RWPE1 (cell line): Measurements from ENCODE around the gene AQP4.

Experiments
- CTCF ChIA-PET: fragments of 350-600 bp; sonication (Branson Sonifier 250); formaldehyde crosslinking; extraction: SDS; loops from one replicate; lab custom pipeline; 2021; lab: Yijun Ruan, JAX
- POLR2A ChIA-PET: fragments of 400-600 bp; formaldehyde crosslinking; extraction: SDS; loops from one replicate; lab custom pipeline; 2020; ENCODE audit warnings: antibody characterized with exemption; ENCODE audit not compliant: low non-redundant PET; lab: Yijun Ruan, JAX
- DNase-seq: peaks from one replicate; pipeline ENCODE4 v3.0.0; 2012; ENCODE audit warnings: low spot score
- H3K27ac ChIP-seq: fragments of 450-650 bp; 2 replicates; pipeline ENCODE4 v1.5.1; 2017
- TF ChIP-seq, protein P1 (sequence below): fragments of 450-650 bp; conservative IDR thresholded peaks from 2 replicates; pipeline ENCODE4 v1.5.1; 2017; ENCODE audit warnings: low read depth, mild to moderate bottlenecking

Gene AQP4, protein sequence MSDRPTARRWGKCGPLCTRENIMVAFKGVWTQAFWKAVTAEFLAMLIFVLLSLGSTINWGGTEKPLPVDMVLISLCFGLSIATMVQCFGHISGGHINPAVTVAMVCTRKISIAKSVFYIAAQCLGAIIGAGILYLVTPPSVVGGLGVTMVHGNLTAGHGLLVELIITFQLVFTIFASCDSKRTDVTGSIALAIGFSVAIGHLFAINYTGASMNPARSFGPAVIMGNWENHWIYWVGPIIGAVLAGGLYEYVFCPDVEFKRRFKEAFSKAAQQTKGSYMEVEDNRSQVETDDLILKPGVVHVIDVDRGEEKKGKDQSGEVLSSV

DNA sequence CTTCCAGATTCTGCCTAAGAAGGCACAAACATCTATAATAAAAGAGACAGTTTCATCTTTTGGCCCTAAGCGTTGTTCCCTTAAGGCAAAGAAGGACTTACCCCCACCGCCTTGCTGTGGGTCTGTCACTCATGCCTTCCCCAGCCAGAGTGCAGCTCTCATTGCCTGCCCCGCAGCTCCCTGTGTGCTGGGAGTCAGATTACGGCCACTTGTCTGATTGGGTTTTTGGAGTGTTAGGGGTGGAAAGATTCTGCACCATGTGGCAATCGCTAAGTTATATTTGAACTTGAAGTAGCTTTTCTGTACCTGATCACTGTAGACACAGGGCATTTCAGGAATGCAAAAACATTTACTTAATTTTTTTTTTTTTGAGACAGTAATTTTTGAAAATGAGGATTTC, at the start of gene AQP4:
Gene AQP4, minus strand, starts transcription at position 151 of the 400 bp plus-strand sequence. Its CDS starts 18 bp downstream, at position 133.
- no peak within 1 kb of the TSS for H3K27ac ChIP-seq
- no peak for DNase-seq
- ChIA-PET POLR2A (no interaction called here), CTCF (no interaction called here)
- TF ChIP-seq, protein P1, sequence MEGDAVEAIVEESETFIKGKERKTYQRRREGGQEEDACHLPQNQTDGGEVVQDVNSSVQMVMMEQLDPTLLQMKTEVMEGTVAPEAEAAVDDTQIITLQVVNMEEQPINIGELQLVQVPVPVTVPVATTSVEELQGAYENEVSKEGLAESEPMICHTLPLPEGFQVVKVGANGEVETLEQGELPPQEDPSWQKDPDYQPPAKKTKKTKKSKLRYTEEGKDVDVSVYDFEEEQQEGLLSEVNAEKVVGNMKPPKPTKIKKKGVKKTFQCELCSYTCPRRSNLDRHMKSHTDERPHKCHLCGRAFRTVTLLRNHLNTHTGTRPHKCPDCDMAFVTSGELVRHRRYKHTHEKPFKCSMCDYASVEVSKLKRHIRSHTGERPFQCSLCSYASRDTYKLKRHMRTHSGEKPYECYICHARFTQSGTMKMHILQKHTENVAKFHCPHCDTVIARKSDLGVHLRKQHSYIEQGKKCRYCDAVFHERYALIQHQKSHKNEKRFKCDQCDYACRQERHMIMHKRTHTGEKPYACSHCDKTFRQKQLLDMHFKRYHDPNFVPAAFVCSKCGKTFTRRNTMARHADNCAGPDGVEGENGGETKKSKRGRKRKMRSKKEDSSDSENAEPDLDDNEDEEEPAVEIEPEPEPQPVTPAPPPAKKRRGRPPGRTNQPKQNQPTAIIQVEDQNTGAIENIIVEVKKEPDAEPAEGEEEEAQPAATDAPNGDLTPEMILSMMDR: no peak

DNA sequence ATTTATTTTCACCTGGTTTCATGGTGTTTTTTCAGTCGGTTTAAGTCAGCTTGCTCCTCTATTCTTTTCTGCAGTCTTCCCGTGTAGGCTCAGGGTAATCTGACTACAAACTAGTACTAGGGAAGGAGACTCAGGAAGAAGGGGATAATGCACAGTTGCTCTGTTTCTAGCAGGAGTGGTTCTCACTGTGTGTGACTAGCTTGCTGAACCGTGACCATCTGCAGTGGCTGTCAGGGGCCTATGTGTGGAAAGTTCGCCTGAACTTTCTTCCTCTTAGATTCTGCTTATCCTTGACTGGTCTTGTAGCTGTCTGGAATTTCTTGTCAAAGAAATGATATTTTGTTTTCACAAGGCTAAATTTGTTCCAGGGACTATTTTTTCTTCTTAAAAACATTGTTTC, 46.3 kb upstream of the AQP4 start:
- no peak overlapping the region for H3K27ac ChIP-seq
- ChIA-PET POLR2A (interaction anchor here (0.6 kb wide), 1 partner anchor 10 kb away, joined by 3 read pairs; no protein-coding TSS in a partner anchor), CTCF (no interaction called here)
- TF ChIP-seq, protein P1: no peak
- no peak for DNase-seq

DNA sequence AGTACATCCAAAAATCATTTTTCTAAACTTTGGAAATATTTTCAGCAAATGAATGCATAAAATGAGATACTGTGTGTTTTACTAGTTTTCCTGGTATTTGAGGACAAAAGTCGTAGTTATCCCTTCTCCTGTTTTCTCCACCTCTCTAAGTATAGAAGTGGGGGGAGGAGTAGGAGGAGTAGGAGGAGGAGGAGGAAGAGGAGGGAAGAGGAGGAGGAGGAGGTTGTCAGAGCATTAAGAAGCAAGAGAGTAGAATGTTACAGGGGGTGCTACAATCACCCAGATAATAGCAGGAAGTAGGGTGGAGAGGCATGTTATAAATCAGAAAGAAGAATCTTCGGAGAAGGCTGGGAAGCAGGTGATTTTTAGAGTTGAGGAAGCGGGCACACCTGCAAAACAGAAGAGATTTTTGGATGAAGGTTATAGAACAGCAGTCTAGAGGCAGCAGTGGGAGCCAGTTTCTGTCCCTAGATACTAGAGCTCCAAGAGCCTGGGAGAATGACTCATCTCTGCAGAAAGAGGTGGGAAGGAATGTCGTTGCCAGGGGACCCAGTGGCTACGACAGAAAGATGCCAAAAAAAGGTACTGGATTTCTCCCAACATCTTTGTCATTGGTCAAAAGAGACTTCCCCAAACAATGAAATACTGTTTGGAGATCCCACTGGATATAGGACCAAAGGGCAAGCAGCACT, 44.2 kb upstream of the AQP4 start:
- TF ChIP-seq, protein P1: no peak
- CTCF ChIA-PET: no interaction called here
- POLR2A ChIA-PET: no interaction called here
- no peak overlapping the region for H3K27ac ChIP-seq
- no peak for DNase-seq

DNA sequence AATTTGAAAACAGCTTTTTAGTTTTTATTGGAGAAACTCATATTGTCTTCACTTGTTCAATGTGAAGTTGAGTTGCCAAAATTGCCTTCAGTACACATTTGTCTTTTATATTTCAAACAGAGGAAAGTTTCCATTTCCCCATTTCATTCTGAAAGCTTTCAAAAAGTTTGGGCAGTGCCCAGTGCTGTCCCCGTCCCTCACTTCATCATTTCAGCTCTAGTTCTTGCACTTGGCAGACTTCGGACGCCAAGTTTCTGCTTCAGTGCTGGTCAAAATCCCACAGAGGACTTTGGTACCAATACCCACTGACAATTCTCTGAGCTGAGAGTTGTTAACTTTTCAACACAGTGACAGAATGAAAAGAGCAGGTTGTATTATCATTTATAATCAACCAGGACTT, 43.4 kb upstream of the AQP4 start:
- H3K27ac ChIP-seq: no peak overlapping the region
- CTCF ChIA-PET: no interaction called here
- no peak for DNase-seq
- TF ChIP-seq, protein P1: no peak
- POLR2A ChIA-PET: no interaction called here

DNA sequence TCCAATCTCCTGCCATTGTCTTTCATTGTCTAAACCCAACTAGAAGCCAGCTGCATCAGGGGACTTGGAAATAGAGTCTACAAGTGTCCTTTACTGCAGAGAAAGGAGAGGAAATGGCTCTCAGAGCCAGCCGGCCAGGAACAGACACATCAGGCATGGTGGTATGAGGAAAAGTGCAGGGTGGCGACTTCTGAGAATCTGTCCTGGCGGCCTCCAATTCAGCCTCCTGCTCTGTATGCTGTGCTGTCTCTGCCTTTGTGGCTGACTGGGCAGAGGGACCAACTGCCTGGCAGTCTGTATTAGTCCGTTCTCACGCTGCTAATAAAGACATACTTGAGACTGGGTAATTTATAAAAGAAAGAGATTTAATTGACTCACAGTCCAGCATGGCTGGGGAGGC, 36.8 kb upstream of the AQP4 start:
- POLR2A ChIA-PET: interaction anchor here (0.6 kb wide), 1 partner anchor 10 kb away, joined by 3 read pairs; no protein-coding TSS in a partner anchor
- H3K27ac ChIP-seq: no peak overlapping the region
- CTCF ChIA-PET: no interaction called here
- DNase-seq: no peak
- TF ChIP-seq, protein P1: no peak

DNA sequence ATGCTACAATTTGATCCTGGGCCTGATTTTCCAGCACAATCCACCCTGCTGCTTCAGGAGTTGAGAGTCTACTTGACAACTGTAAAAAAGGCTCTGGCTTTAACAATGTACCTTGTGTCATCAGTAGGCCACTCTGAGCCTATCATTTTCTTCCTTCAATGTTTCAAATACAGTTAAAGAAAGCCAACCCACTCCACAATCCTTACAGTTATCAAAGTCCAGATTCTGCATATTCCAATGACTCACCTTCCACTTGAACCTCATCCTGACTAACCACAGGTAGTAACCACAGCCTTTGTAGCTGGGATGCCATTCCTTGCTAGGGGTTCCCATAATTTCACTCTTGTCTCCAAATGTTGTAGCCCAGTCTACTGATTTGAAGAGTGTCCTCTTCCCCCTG, 35.5 kb upstream of the AQP4 start:
- ChIA-PET CTCF (no interaction called here), POLR2A (no interaction called here)
- H3K27ac ChIP-seq: no peak overlapping the region
- no peak for DNase-seq
- TF ChIP-seq, protein P1: no peak
